Measurements from ENCODE around the gene EPHB2.
A peak's percentile ranks its signal among the peaks of the same experiment; 100 is the strongest.
"Not testable (repeated sequence)": the region's sequence is repeated elsewhere in the genome, so short reads cannot be mapped to it uniquely, and the experiment has no call there.

Gene EPHB2

GRCh38 chr1:22710701-22711049, at the start of gene EPHB2:
Gene EPHB2 (plus strand): TSS chr1:22710839. CDS start chr1:22710983, 144 bp downstream.
- peak in 1 of 2 experiments; percentile 32 for DNase-seq

- DNase-seq = no peak
Measured at GRCh38 chr1:22661880-22662279, 48.8 kb upstream of the EPHB2 start.

- no peak for DNase-seq
Measured at GRCh38 chr1:22662318-22662717, 48.3 kb upstream of the EPHB2 start.

- DNase-seq = no peak
Measured at GRCh38 chr1:22662986-22663408, 47.6 kb upstream of the EPHB2 start.

GRCh38 chr1:22665752-22666151, 44.9 kb upstream of the EPHB2 start:
- DNase-seq = peak in 1 of 2 experiments; percentile 20

- no peak for DNase-seq
Measured at GRCh38 chr1:22666412-22666811, 44.2 kb upstream of the EPHB2 start.

- DNase-seq = not testable (repeated sequence)
Measured at GRCh38 chr1:22668840-22669239, 41.8 kb upstream of the EPHB2 start.

- DNase-seq = no peak
Measured at GRCh38 chr1:22670352-22670975, 40.2 kb upstream of the EPHB2 start.

- DNase-seq = no peak
Measured at GRCh38 chr1:22671999-22672398, 38.6 kb upstream of the EPHB2 start.

GRCh38 chr1:22673486-22674409, 36.9 kb upstream of the EPHB2 start:
- DNase-seq = no peak

GRCh38 chr1:22674410-22674749, 36.3 kb upstream of the EPHB2 start:
- DNase-seq = no peak

GRCh38 chr1:22676151-22676550, 34.5 kb upstream of the EPHB2 start:
- not testable (repeated sequence) for DNase-seq

GRCh38 chr1:22676916-22677583, 33.6 kb upstream of the EPHB2 start:
- no peak for DNase-seq

- DNase-seq = no peak
Measured at GRCh38 chr1:22677931-22678896, 32.4 kb upstream of the EPHB2 start.

GRCh38 chr1:22680726-22681125, 29.9 kb upstream of the EPHB2 start:
- DNase-seq = no peak

GRCh38 chr1:22681556-22682276, 28.9 kb upstream of the EPHB2 start:
- DNase-seq = no peak

GRCh38 chr1:22683547-22683946, 27.1 kb upstream of the EPHB2 start:
- DNase-seq = no peak

GRCh38 chr1:22685591-22686059, 25.0 kb upstream of the EPHB2 start:
- DNase-seq = no peak

GRCh38 chr1:22687191-22687590, 23.4 kb upstream of the EPHB2 start:
- no peak for DNase-seq

GRCh38 chr1:22688466-22688865, 22.2 kb upstream of the EPHB2 start:
- DNase-seq = no peak

GRCh38 chr1:22689505-22689904, 21.1 kb upstream of the EPHB2 start:
- DNase-seq = no peak

Measured in NCI-H1930 (cell line).